ENCODE measurements around the gene OXGR1. TPM values are rescaled to one million over a fixed set of nuclear protein-coding genes. Genes with fewer than 3 reads are reported as not detected.
A peak's percentile ranks its signal among the peaks of the same experiment; 100 is the strongest.

Gene OXGR1
- total RNA-seq, 6 experiments from 2014 or later = not detected

- ATAC-seq = no peak
- WGBS (ENCODE audit: insufficient coverage, low coverage, low lambda C conversion rate, missing lambda C conversion rate) = 58% methylated on average over 3 of the region's 3 CpGs
- DNase-seq = no peak
- Histone ChIP-seq H3K27ac (no peak overlapping the region), H3K4me3 (no peak overlapping the region), H3K27me3 (no peaks in the 10 kb centered on the region), H3K9me3 (no peaks in the 10 kb centered on the region), H3K4me1 (no peaks in the 10 kb centered on the region), H3K36me3 (no peaks in the 10 kb centered on the region)
- intact Hi-C loops (cut with DNase I) = no loop called here
- TF ChIP-seq CTCF (IDR thresholded peaks at IDR 0.05) (no peak), POLR2A (IDR thresholded peaks at IDR 0.05) (no peak)
Observed at GRCh38 chr13:97020689-97021240, 26.5 kb upstream of the OXGR1 start.

- intact Hi-C loops (cut with DNase I) = no loop called here
- H3K36me3 ChIP-seq = no peaks in the 10 kb centered on the region
- no peak overlapping the region for H3K4me3 ChIP-seq
- H3K9me3 ChIP-seq = no peaks in the 10 kb centered on the region
- 36% methylated on average over 2 of the region's 2 CpGs for WGBS (ENCODE audit: insufficient coverage, low coverage, low lambda C conversion rate, missing lambda C conversion rate)
- no peak for ATAC-seq
- no peak overlapping the region for H3K27ac ChIP-seq
- DNase-seq = no peak
- H3K27me3 ChIP-seq = no peaks in the 10 kb centered on the region
- TF ChIP-seq POLR2A (IDR thresholded peaks at IDR 0.05) = no peak
- TF ChIP-seq CTCF (IDR thresholded peaks at IDR 0.05) = no peak
- no peaks in the 10 kb centered on the region for H3K4me1 ChIP-seq
Observed at GRCh38 chr13:97020194-97020593, 25.9 kb upstream of the OXGR1 start.

GRCh38 chr13:97019236-97019635, 25.0 kb upstream of the OXGR1 start:
- no peak overlapping the region for H3K4me3 ChIP-seq
- ATAC-seq (no peak), DNase-seq (no peak)
- no peak overlapping the region for H3K27ac ChIP-seq
- no peaks in the 10 kb centered on the region for H3K36me3 ChIP-seq
- H3K9me3 ChIP-seq = no peaks in the 10 kb centered on the region
- no peak for TF ChIP-seq POLR2A (IDR thresholded peaks at IDR 0.05)
- no peak for TF ChIP-seq CTCF (IDR thresholded peaks at IDR 0.05)
- intact Hi-C loops (cut with DNase I) = no loop called here
- H3K27me3 ChIP-seq = no peaks in the 10 kb centered on the region
- H3K4me1 ChIP-seq = no peaks in the 10 kb centered on the region
- 27% methylated on average over 1 of the region's 1 CpG for WGBS (ENCODE audit: insufficient coverage, low coverage, low lambda C conversion rate, missing lambda C conversion rate)

- Histone ChIP-seq H3K27me3 (no peaks in the 10 kb centered on the region), H3K36me3 (no peaks in the 10 kb centered on the region), H3K4me1 (no peaks in the 10 kb centered on the region), H3K27ac (no peak overlapping the region), H3K4me3 (no peak overlapping the region), H3K9me3 (no peaks in the 10 kb centered on the region)
- intact Hi-C loops (cut with DNase I) = no loop called here
- WGBS (ENCODE audit: insufficient coverage, low coverage, low lambda C conversion rate, missing lambda C conversion rate) = 11% methylated on average over 12 of the region's 13 CpGs
- TF ChIP-seq CTCF (IDR thresholded peaks at IDR 0.05) (peak; percentile 80 to 92 (median 86)), POLR2A (IDR thresholded peaks at IDR 0.05) (no peak)
- ATAC-seq (peak; percentile 86 to 91 (median 89)), DNase-seq (no peak)
Observed at GRCh38 chr13:97018029-97018819, 23.9 kb upstream of the OXGR1 start.

All from right lobe of liver (tissue), 6 donors.